Colonic mucosa (tissue), 4 donors: Measurements from ENCODE around the gene APOM. TPM values are rescaled to one million over a fixed set of nuclear protein-coding genes. Genes with fewer than 3 reads are reported as not detected.

ENCODE experiments used
- DNase-seq: peaks from one replicate; pipeline ENCODE4 v3.0.0-alpha.2; 2020
- H3K27ac ChIP-seq: fragments of 200-600 bp; one replicate; pipeline ENCODE4 v1.8.0; 2021
- H3K27me3 ChIP-seq: fragments of 200-600 bp; one replicate; pipeline ENCODE4 v1.8.0; 2021
- H3K36me3 ChIP-seq: fragments of 200-600 bp; one replicate; pipeline ENCODE4 v1.8.0; 2021
- H3K4me1 ChIP-seq: fragments of 200-600 bp; one replicate; pipeline ENCODE4 v1.8.0; 2021; ENCODE audit warnings: mild to moderate bottlenecking
- H3K4me3 ChIP-seq: fragments of 200-600 bp; one replicate; pipeline ENCODE4 v1.8.0; 2021
- H3K9ac ChIP-seq, 2 donors: one replicate each; pipeline ENCODE4 v1.7.0; 2013; ENCODE audit warnings: control low read depth in 2 of 2, low read depth in 2 of 2, low read length in 2 of 2
- H3K9me3 ChIP-seq: fragments of 200-600 bp; one replicate; pipeline ENCODE4 v1.8.0; 2021
- intact Hi-C: fragments of 100-400 bp; cut with DNase I; formaldehyde crosslinking; loops from one replicate; pipeline ENCODE4 v1.14.1; 2022
- total RNA-seq, 2 donors: library from RNA; stranded (reverse); fragmentation: NEBNext Ultra II Directional in 1 of 2; extraction: Animal tissue kit (Norgen Biotek cat#: 25700) in 1 of 2; gene quantifications; one replicate each; pipeline ENCODE4 v1.2.1, GENCODE V29; 2021
- TF ChIP-seq, protein P1 (sequence below): fragments of 200-600 bp; IDR thresholded peaks from one replicate; pipeline ENCODE4 v1.8.0; 2022; ENCODE audit warnings: antibody characterized with exemption, mild to moderate bottlenecking
- donor health status: healthy.
- donor health status: DM: no; HTN: no; CAD: no.
- donor health status: DM: no; HTN: no; CAD: no.

Gene APOM
- total RNA-seq, 2 donors from 2014 or later, result 1.6 to 2.4 TPM

DNA sequence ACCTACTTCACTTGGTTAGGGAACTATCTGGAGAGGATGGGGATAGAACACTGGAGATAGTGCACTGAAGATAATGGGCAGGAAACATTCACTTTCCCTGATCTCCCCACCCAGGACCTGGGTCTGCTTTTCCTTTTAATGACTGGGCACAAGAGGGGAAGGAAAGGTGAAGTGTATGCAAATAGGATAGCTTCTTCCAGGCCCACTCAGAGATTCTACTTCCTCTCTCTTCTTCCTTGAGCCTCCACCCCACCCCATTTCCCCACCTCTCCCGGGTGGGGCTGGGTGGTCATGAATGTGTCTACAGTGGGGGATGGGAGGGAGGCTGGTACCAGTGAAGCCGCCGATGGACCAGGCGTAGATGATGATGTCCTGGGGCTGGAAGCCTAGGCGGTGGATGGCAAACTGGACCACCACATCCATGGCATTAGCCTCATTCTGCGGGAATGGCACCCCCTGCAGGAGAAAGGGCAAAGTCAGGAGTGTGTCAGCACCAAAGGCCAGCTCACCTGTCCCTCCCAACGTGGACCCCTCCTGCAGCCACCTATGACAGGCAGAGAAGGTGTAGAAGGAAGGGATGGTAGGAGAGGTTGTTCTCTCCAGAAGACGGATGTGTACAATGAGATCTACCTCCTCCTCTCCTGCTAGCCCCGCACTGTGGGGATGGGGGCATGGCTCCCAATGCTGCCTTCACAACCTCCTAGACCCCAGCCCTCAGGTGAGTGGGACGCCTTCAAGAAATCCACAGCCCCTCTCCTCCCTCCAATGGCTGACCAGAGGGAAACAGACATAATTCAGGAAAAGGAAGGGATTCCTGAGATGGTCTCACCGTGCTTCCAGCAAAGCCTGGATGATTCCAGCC is 33.8 kb downstream of the APOM start:
- Histone ChIP-seq H3K9ac (no peak overlapping the region), H3K4me3 (no peak overlapping the region), H3K4me1 (no peaks in the 10 kb centered on the region), H3K9me3 (no peaks in the 10 kb centered on the region), H3K27ac (peak overlapping the region; percentile 36), H3K27me3 (no peaks in the 10 kb centered on the region), H3K36me3 (peaks cover 10% of the 10 kb centered on the region)
- TF ChIP-seq, protein P1, sequence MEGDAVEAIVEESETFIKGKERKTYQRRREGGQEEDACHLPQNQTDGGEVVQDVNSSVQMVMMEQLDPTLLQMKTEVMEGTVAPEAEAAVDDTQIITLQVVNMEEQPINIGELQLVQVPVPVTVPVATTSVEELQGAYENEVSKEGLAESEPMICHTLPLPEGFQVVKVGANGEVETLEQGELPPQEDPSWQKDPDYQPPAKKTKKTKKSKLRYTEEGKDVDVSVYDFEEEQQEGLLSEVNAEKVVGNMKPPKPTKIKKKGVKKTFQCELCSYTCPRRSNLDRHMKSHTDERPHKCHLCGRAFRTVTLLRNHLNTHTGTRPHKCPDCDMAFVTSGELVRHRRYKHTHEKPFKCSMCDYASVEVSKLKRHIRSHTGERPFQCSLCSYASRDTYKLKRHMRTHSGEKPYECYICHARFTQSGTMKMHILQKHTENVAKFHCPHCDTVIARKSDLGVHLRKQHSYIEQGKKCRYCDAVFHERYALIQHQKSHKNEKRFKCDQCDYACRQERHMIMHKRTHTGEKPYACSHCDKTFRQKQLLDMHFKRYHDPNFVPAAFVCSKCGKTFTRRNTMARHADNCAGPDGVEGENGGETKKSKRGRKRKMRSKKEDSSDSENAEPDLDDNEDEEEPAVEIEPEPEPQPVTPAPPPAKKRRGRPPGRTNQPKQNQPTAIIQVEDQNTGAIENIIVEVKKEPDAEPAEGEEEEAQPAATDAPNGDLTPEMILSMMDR, result peak; percentile 25
- DNase-seq, result no peak
- intact Hi-C loops, result no loop called here

DNA sequence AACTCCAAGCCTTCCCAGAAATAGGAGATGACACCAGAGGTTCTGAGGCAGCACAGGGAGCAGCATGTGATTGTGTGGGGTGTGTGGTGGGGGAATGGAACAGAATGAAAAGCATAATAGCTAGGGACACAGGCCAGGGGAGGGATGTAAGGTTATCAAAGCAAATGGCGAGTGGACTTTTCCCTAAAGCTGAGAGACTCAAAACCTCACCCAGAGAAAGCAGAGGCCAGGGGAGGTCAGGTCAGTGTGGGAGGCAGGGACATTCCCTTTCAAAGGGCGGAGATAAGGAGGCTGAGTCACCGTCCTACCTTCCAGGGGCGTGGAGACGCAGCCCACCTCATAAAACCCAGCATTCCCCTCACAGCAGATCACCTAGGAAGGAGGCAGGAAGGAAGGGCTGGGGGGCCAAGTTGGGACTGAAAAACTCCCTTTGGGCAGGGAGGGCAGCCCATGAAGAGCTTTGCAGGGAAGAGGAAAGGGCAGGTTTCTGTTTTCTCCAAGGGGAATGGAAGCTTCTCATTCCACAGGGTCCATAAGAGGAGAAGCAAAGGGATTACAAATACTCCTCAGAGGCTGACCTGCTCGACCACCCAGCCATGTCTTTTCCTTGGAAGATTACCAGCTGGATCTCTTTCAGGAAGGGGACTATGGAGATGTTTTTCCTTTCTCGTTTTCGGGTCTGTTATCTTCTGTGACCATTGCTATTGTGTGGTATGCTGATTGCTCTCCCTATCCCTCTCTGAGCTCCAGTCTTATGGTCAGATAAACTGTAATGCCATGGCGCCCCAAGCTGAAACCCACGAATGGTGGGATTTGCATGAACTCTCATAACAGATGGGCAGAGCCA is 34.8 kb downstream of the APOM start:
- Histone ChIP-seq H3K27ac (peak overlapping the region; percentile 36), H3K4me3 (no peak overlapping the region), H3K36me3 (peaks cover 10% of the 10 kb centered on the region), H3K9ac (no peak overlapping the region), H3K9me3 (no peaks in the 10 kb centered on the region), H3K27me3 (no peaks in the 10 kb centered on the region), H3K4me1 (no peaks in the 10 kb centered on the region)
- peak; percentile 55 for DNase-seq
- intact Hi-C loops, result no loop called here
- TF ChIP-seq, protein P1, result no peak

DNA sequence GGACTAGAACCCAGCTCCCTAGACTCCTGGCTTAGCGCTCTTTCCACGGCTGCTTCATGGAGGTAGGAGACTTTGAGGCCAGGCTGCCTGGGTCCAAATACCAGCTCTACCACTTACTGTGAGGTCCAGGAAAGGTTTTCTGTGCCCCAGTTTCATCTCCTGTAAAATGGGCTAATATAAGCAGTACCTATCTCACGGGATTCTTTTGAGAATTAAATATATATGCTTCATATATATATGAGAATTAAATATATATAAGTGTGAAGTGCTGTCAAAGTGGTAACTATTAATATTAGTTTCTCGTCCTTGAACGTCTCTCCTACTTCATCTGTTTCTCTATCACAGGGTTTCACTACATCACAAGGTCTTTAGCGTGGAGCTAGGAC is 35.4 kb downstream of the APOM start:
- H3K27ac ChIP-seq, result peak overlapping the region; percentile 36
- no peaks in the 10 kb centered on the region for H3K27me3 ChIP-seq
- H3K9ac ChIP-seq, result no peak overlapping the region
- H3K36me3 ChIP-seq, result peaks cover 10% of the 10 kb centered on the region
- TF ChIP-seq, protein P1, result no peak
- no peaks in the 10 kb centered on the region for H3K4me1 ChIP-seq
- H3K4me3 ChIP-seq, result no peak overlapping the region
- no peaks in the 10 kb centered on the region for H3K9me3 ChIP-seq
- DNase-seq, result no peak
- intact Hi-C loops, result no loop called here

DNA sequence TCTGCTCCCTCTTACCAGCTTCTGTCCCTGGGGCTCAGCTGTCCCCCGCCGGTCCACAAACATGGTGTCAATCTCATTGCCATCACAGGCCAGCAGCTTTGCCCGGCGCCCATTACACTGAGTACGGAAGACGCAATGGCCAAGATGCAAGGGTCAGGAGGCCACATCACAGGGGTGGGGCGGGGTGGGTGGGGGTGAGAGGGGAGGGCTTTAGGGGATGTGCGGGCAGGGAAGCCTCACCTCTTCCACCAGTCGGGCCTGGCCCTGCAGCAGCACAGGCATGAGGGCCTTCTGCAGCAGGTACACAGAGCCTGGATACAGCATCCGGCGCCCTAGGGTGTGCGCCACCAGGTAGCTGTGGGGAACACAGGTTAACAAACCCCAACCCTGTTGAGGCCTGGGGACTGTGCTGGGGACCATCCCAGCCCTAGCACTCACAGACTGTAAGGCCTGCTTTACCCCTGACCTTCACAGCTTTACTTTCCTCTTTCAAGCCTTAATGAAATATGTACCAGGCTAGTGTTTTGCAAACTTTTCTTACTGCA is 35.9 kb downstream of the APOM start:
- Histone ChIP-seq H3K9ac (no peak overlapping the region), H3K27me3 (no peaks in the 10 kb centered on the region), H3K27ac (no peak overlapping the region), H3K4me1 (no peaks in the 10 kb centered on the region), H3K36me3 (peaks cover 10% of the 10 kb centered on the region), H3K4me3 (no peak overlapping the region), H3K9me3 (no peaks in the 10 kb centered on the region)
- no peak for DNase-seq
- intact Hi-C loops, result no loop called here
- TF ChIP-seq, protein P1, result no peak

DNA sequence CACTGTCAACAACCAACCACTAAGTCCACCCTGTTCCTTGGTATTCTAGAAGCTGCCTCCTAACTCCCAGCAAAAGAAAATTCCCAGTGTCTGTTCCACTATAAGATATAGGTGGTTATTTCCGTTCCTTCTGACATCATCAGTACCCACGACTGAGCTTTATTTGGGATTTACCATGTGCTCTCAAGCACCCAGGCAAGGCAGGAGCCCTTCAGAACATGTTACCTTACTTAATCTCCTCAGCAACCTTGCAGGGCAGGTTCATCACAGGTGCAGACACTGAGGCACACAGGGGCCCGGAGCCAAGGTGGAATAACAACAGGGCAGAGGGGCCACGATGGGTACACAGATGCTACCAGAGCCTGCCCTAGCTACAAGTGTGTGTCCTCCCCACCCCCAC is 36.7 kb downstream of the APOM start:
- no peak overlapping the region for H3K4me3 ChIP-seq
- TF ChIP-seq, protein P1, result no peak
- intact Hi-C loops, result no loop called here
- no peaks in the 10 kb centered on the region for H3K4me1 ChIP-seq
- DNase-seq, result no peak
- no peaks in the 10 kb centered on the region for H3K27me3 ChIP-seq
- H3K9me3 ChIP-seq, result no peaks in the 10 kb centered on the region
- peaks cover 10% of the 10 kb centered on the region for H3K36me3 ChIP-seq
- H3K27ac ChIP-seq, result no peak overlapping the region
- H3K9ac ChIP-seq, result no peak overlapping the region
